Measurements from ENCODE around the gene RGCC. TPM values are rescaled to one million over a fixed set of nuclear protein-coding genes. Genes with fewer than 3 reads are reported as not detected.
"Not testable (repeated sequence)": the region's sequence is repeated elsewhere in the genome, so short reads cannot be mapped to it uniquely, and the experiment has no call there.

Gene RGCC
- polyA plus RNA-seq, 2 of the 4 experiments (the other 2 are of a cell fraction) = 0.43 to 1.3 TPM

DNA sequence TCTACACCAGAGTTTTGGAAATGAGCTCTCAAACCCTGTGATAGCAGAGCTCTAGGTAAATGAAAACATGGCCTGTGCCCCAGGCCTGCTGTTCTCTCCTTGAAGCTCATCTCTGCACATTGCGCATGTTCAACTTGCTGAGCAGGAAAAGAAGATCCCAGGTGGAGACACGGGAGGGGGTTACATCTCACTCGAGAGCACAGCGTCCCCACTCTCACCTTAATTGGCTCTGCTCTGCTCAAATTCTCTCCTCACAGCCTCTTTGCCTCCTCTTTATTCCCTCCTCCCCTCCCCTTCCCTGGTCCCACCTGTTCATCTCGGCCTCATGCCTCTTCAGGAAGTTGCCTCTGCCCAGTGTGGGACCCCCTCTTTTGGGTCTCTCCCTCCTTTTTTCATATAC lies 44.7 kb downstream of the RGCC start (continued):
- no peak for TF ChIP-seq HEYL (CRISPR knock-in tag; IDR thresholded peaks at IDR 0.05)
- TF ChIP-seq MYC (IDR thresholded peaks at IDR 0.05; ENCODE audit: borderline replicate concordance, low read length) = no peak
- TF ChIP-seq FOSL2 (IDR thresholded peaks at IDR 0.05) = no peak
- TF ChIP-seq FOSL2 (CRISPR knock-in tag; IDR thresholded peaks at IDR 0.05) = no peak
- TF ChIP-seq POLR2A (IDR thresholded peaks at IDR 0.05; ENCODE audit: low read length) = no peak
- TF ChIP-seq KDM5A (IDR thresholded peaks at IDR 0.05) = no peak

GRCh38 chr13:41502673-41503072 lies 45.3 kb downstream of the RGCC start:
- no peak overlapping the region for H3K4me2 ChIP-seq
- no peak for TF ChIP-seq ESRRA (IDR thresholded peaks at IDR 0.05; ENCODE audit: borderline replicate concordance, low read length)
- no peak for TF ChIP-seq ELK1 (IDR thresholded peaks at IDR 0.05; ENCODE audit: low read depth, low read length)
- no peak for TF ChIP-seq HMGXB4 (CRISPR knock-in tag; IDR thresholded peaks at IDR 0.05; ENCODE audit: borderline replicate concordance)
- no peak for TF ChIP-seq CBX8 (IDR thresholded peaks at IDR 0.05)
- TF ChIP-seq SMC3 (IDR thresholded peaks at IDR 0.05) = no peak
- TF ChIP-seq ZSCAN20 (CRISPR knock-in tag; IDR thresholded peaks at IDR 0.05) = no peak
- ChIA-PET POLR2A (no interaction called here), CTCF (no interaction called here)
- no peaks in the 10 kb centered on the region for H3K4me1 ChIP-seq
- FAIRE-seq (no peak), DNase-seq (ENCODE audit: low read depth in 1 of 2, low spot score in 1 of 2) (no peak), ATAC-seq (no peak)
- H3K9me3 ChIP-seq = 0 out of 3 replicates have a peak, but pooled peaks cover 2% of the 10 kb centered on the region
- no peak overlapping the region for H3K27ac ChIP-seq
- 70% methylated on average over 9 of the region's 9 CpGs for WGBS (ENCODE audit: missing lambda C conversion rate)
- H3K4me3 ChIP-seq = no peak overlapping the region

DNA sequence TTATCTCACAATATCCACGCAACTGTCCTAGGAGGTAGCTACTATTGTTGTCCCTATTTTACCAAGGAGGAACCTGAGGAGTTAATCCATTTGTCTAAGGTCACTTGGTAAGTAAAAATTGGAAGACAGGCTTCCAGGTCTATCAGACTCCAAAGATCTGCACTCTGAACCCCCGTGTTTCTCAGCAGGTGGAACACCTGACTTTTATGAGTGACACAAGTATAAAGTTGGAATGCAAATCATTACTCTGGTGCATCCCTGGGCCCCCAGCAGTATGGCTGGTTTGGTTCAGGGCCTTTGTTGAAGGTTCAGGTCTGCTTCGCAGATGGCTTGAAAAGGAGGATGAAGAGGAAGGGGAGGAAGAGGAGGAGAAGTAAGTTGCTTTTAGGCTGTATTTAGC lies 46.0 kb downstream of the RGCC start:
- FAIRE-seq = no peak
- POLR2A ChIA-PET = no interaction called here
- Histone ChIP-seq H3K4me1 (no peaks in the 10 kb centered on the region), H3K9me3 (0 out of 3 replicates have a peak, but pooled peaks cover 2% of the 10 kb centered on the region), H3K4me2 (no peak overlapping the region), H3K4me3 (no peak overlapping the region), H3K27ac (no peak overlapping the region)
- DNase-seq (ENCODE audit: low read depth in 1 of 2, low spot score in 1 of 2) = no peak
- CTCF ChIA-PET = no interaction called here
- TF ChIP-seq ZFP36 (IDR thresholded peaks at IDR 0.05; ENCODE audit: borderline replicate concordance, partially characterized antibody) = no peak
- TF ChIP-seq, protein P1, sequence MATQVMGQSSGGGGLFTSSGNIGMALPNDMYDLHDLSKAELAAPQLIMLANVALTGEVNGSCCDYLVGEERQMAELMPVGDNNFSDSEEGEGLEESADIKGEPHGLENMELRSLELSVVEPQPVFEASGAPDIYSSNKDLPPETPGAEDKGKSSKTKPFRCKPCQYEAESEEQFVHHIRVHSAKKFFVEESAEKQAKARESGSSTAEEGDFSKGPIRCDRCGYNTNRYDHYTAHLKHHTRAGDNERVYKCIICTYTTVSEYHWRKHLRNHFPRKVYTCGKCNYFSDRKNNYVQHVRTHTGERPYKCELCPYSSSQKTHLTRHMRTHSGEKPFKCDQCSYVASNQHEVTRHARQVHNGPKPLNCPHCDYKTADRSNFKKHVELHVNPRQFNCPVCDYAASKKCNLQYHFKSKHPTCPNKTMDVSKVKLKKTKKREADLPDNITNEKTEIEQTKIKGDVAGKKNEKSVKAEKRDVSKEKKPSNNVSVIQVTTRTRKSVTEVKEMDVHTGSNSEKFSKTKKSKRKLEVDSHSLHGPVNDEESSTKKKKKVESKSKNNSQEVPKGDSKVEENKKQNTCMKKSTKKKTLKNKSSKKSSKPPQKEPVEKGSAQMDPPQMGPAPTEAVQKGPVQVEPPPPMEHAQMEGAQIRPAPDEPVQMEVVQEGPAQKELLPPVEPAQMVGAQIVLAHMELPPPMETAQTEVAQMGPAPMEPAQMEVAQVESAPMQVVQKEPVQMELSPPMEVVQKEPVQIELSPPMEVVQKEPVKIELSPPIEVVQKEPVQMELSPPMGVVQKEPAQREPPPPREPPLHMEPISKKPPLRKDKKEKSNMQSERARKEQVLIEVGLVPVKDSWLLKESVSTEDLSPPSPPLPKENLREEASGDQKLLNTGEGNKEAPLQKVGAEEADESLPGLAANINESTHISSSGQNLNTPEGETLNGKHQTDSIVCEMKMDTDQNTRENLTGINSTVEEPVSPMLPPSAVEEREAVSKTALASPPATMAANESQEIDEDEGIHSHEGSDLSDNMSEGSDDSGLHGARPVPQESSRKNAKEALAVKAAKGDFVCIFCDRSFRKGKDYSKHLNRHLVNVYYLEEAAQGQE (IDR thresholded peaks at IDR 0.05) = no peak
- TF ChIP-seq HDAC2 (IDR thresholded peaks at IDR 0.05) = no peak
- TF ChIP-seq, protein P2, sequence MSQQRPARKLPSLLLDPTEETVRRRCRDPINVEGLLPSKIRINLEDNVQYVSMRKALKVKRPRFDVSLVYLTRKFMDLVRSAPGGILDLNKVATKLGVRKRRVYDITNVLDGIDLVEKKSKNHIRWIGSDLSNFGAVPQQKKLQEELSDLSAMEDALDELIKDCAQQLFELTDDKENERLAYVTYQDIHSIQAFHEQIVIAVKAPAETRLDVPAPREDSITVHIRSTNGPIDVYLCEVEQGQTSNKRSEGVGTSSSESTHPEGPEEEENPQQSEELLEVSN (IDR thresholded peaks at IDR 0.05; ENCODE audit: borderline replicate concordance, low read depth) = no peak
- no peak for TF ChIP-seq PHF8 (IDR thresholded peaks at IDR 0.05; ENCODE audit: borderline replicate concordance, low read depth)
- TF ChIP-seq HOXB13 (CRISPR knock-in tag; IDR thresholded peaks at IDR 0.05; ENCODE audit: low read depth) = no peak
- no peak for TF ChIP-seq KDM5A (IDR thresholded peaks at IDR 0.05)
- no peak for TF ChIP-seq RCOR1 (IDR thresholded peaks at IDR 0.05; ENCODE audit: low read depth, low read length)
- TF ChIP-seq JUN (IDR thresholded peaks at IDR 0.05) = no peak
- TF ChIP-seq CHD4 (IDR thresholded peaks at IDR 0.05; ENCODE audit: borderline replicate concordance) = no peak
- WGBS (ENCODE audit: missing lambda C conversion rate) = 45% methylated on average over 3 of the region's 3 CpGs
- no peak for ATAC-seq

- H3K4me3 ChIP-seq; ATAC-seq; H3K27ac ChIP-seq; H3K4me2 ChIP-seq; FAIRE-seq; H3K9me3 ChIP-seq; POLR2A ChIA-PET; H3K4me1 ChIP-seq; CTCF ChIA-PET; DNase-seq (ENCODE audit: low read depth in 1 of 2, low spot score in 1 of 2): not testable (repeated sequence)
Observed at GRCh38 chr13:41504657-41505056, 47.3 kb downstream of the RGCC start.
